Mesenchymal stem cell (in vitro differentiated cells and primary cell): ENCODE results near the gene GKAP1.
A peak's percentile ranks its signal among the peaks of the same experiment; 100 is the strongest.
"Not testable (repeated sequence)": the region's sequence is repeated elsewhere in the genome, so short reads cannot be mapped to it uniquely, and the experiment has no call there.

Source experiments
- DNase-seq: peaks from one replicate; pipeline ENCODE4 v3.0.0-alpha.2; 2013
- H2AFZ ChIP-seq: one replicate; pipeline ENCODE4 v1.6.1; 2013; ENCODE audit warnings: low read depth, mild to moderate bottlenecking, control low read depth, inconsistent platforms, low read length, moderate library complexity
- H2AK5ac ChIP-seq: 2 replicates; pipeline ENCODE4 v1.6.1; 2013; ENCODE audit warnings: low read length, moderate library complexity, mild to moderate bottlenecking, inconsistent platforms; ENCODE audit not compliant: severe bottlenecking
- H2BK120ac ChIP-seq: one replicate; pipeline ENCODE4 v1.6.1; 2013; ENCODE audit warnings: low read depth, mild to moderate bottlenecking, inconsistent platforms, low read length, moderate library complexity
- H2BK12ac ChIP-seq, 2 experiments: one replicate each; pipeline ENCODE4 v1.6.1; 2013; ENCODE audit warnings: inconsistent platforms in 2 of 2, low read length in 2 of 2, mild to moderate bottlenecking in 2 of 2, moderate library complexity in 2 of 2, control low read depth in 1 of 2
- H2BK15ac ChIP-seq: one replicate; pipeline ENCODE4 v1.6.1; 2013; ENCODE audit warnings: mild to moderate bottlenecking, low read depth, inconsistent platforms; ENCODE audit not compliant: poor library complexity, severe bottlenecking
- H2BK5ac ChIP-seq: 2 replicates; pipeline ENCODE4 v1.6.1; 2013; ENCODE audit warnings: low read depth, mild to moderate bottlenecking, low read length, control low read depth, inconsistent platforms; ENCODE audit not compliant: poor library complexity, severe bottlenecking
- H3K14ac ChIP-seq, 2 experiments: one replicate each; pipeline ENCODE4 v1.6.1; 2013; ENCODE audit warnings: inconsistent platforms in 2 of 2, low read length in 2 of 2, control low read depth in 1 of 2, mild to moderate bottlenecking in 1 of 2, moderate library complexity in 1 of 2
- H3K18ac ChIP-seq, 2 experiments: one replicate each; pipeline ENCODE4 v1.6.1; 2013; ENCODE audit warnings: inconsistent platforms in 2 of 2, low read length in 2 of 2, control low read depth in 1 of 2, low read depth in 1 of 2, mild to moderate bottlenecking in 1 of 2
- H3K23ac ChIP-seq, 2 experiments: one replicate each; pipeline ENCODE4 v1.6.1; 2013; ENCODE audit warnings: inconsistent platforms in 2 of 2, low read length in 2 of 2, mild to moderate bottlenecking in 2 of 2, moderate library complexity in 2 of 2, control low read depth in 1 of 2
- H3K27ac ChIP-seq: 2 replicates; pipeline ENCODE4 v1.5.1; 2013; ENCODE audit warnings: mild to moderate bottlenecking, moderate library complexity, low read length, control low read depth, inconsistent platforms; ENCODE audit not compliant: poor library complexity, severe bottlenecking
- H3K27me3 ChIP-seq, 2 experiments: 2 replicates each; pipeline versions ENCODE4 v1.6.1 to v1.7.0; 2013; ENCODE audit warnings: low read length in 2 of 2, mild to moderate bottlenecking in 2 of 2, moderate library complexity in 2 of 2, control low read depth in 1 of 2, inconsistent platforms in 1 of 2; ENCODE audit not compliant: control insufficient read depth in 1 of 2, insufficient read depth in 1 of 2
- H3K36me3 ChIP-seq, 2 experiments: 2 replicates each; pipeline versions ENCODE4 v1.6.1 to v1.7.0; 2013; ENCODE audit warnings: low read length in 2 of 2, control low read depth in 1 of 2, inconsistent platforms in 1 of 2, low read depth in 1 of 2, mild to moderate bottlenecking in 1 of 2; ENCODE audit not compliant: insufficient read depth in 2 of 2, control insufficient read depth in 1 of 2
- H3K4ac ChIP-seq, 2 experiments: one replicate each; pipeline ENCODE4 v1.6.1; 2013; ENCODE audit warnings: inconsistent platforms in 2 of 2, low read length in 2 of 2, mild to moderate bottlenecking in 2 of 2, moderate library complexity in 2 of 2, control low read depth in 1 of 2, low read depth in 1 of 2
- H3K4me1 ChIP-seq: 2 replicates; pipeline ENCODE4 v1.6.1; 2013; ENCODE audit warnings: low read depth, low read length, control low read depth; ENCODE audit not compliant: control insufficient read depth, insufficient read depth
- H3K4me2 ChIP-seq: 2 replicates; pipeline ENCODE4 v1.6.1; 2013; ENCODE audit warnings: low read length, mild to moderate bottlenecking, inconsistent platforms; ENCODE audit not compliant: poor library complexity, severe bottlenecking
- H3K4me3 ChIP-seq, 2 experiments: 2 replicates each; pipeline versions ENCODE4 v1.5.1 to v1.7.0; 2013; ENCODE audit warnings: low read length in 2 of 2, mild to moderate bottlenecking in 2 of 2, control low read depth in 1 of 2, low read depth in 1 of 2; ENCODE audit not compliant: insufficient read depth in 1 of 2
- H3K79me1 ChIP-seq: replicated peaks from 2 replicates; pipeline ENCODE4 v1.6.1; 2013; ENCODE audit warnings: mild to moderate bottlenecking, control low read depth, low read length, inconsistent platforms; ENCODE audit not compliant: poor library complexity, severe bottlenecking
- H3K9ac ChIP-seq: 2 replicates; pipeline ENCODE4 v1.7.0; 2013; ENCODE audit warnings: mild to moderate bottlenecking, low read length, moderate library complexity
- H3K9me3 ChIP-seq: 2 replicates; pipeline ENCODE4 v1.7.0; 2013; ENCODE audit warnings: mild to moderate bottlenecking, low read length; ENCODE audit not compliant: control insufficient read depth
- H4K8ac ChIP-seq: one replicate; pipeline ENCODE4 v1.6.1; 2013; ENCODE audit warnings: inconsistent platforms, mild to moderate bottlenecking, low read length, moderate library complexity
- H4K91ac ChIP-seq: one replicate; pipeline ENCODE4 v1.6.1; 2013; ENCODE audit warnings: mild to moderate bottlenecking, low read length, inconsistent platforms
- WGBS: methylation state at CpG from one replicate; pipeline ENCODE4 v1.1.7; 2013; ENCODE audit warnings: mixed read lengths; 5-methylcytosine and 5-hydroxymethylcytosine counted together

The GKAP1 gene

DNA sequence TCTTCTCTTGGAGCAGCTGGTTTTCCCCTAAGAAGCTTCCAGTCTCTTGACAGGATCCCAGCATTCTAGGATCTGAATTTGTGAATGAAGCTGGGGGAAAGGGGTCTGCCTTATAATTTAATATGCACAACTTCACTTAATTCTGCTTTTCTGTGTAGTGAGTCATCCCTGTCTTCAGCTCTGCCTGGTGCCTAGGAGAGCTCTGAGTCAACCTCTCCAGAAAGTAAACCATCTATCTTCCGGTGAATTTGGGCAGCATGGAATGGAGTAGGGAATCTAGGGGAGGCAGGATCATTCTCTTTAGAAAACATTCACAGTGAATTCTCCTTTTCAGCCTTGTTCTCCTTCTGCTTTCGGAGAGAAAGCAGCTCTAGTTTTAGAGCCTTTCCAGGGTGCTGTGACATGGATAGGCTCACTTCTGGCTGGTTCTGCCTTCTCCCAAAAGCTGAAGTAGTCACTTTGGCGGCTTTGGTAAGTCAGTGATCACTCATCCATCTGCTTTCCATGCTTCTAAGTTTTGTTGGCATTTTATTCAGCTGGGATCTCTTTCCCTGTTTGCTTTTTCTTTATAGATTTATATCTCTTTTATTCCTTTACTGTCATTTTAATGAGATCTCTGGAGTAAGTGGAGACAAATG lies 7.5 kb upstream of the GKAP1 start:
- H3K4me1 ChIP-seq, H2AFZ ChIP-seq, H3K9ac ChIP-seq, H4K8ac ChIP-seq, H3K27me3 ChIP-seq, H3K36me3 ChIP-seq, H2BK12ac ChIP-seq, H2BK15ac ChIP-seq, H4K91ac ChIP-seq, H2AK5ac ChIP-seq, H3K14ac ChIP-seq, H3K27ac ChIP-seq, H3K9me3 ChIP-seq, H3K4me3 ChIP-seq, H3K79me1 ChIP-seq, H2BK120ac ChIP-seq, H3K23ac ChIP-seq, H3K4me2 ChIP-seq, H2BK5ac ChIP-seq, H3K18ac ChIP-seq, H3K4ac ChIP-seq: not testable (repeated sequence)
- DNase-seq = peak; percentile 55
- 93% methylated on average over 2 of the region's 3 CpGs for WGBS

DNA sequence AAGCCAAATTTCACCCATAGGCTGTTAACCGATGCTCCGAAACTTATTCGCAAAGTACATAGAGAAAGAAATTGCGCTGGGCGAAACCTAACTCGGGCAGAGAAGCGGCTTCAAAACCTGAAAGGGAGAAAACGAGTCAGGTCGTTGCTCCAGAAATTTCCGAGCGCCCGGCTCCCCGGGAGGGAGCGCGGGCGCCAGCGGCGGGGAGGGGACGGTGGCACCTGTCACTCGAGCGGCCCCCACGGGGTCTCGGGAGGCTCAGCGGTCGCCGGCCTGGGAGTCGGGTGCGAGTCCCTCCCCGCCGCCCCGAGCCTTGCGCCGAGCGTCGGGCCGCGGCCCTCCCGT lies 586 bp downstream of the GKAP1 start:
- 2% methylated on average over 19 of the region's 38 CpGs for WGBS
- Histone ChIP-seq H3K4me3 (peak overlapping the region; percentile 72), H3K9ac (peak overlapping the region; percentile 58), H2AFZ (peak overlapping the region; percentile 53), H3K18ac (peak overlapping the region in 1 of 2 experiments; percentile 12), H3K4me2 (peak overlapping the region; percentile 98)
- not testable (repeated sequence) for H2BK15ac ChIP-seq, H3K23ac ChIP-seq, H3K36me3 ChIP-seq, H3K79me1 ChIP-seq, H2BK120ac ChIP-seq, H4K8ac ChIP-seq, H2BK12ac ChIP-seq, H3K14ac ChIP-seq, H3K27me3 ChIP-seq, H2AK5ac ChIP-seq, H3K4me1 ChIP-seq, H3K9me3 ChIP-seq, H4K91ac ChIP-seq, H2BK5ac ChIP-seq, H3K27ac ChIP-seq, H3K4ac ChIP-seq
- peak; percentile 7 for DNase-seq

GRCh38 chr9:83815120-83815519 lies 2.4 kb downstream of the GKAP1 start:
- not testable (repeated sequence) for H3K36me3 ChIP-seq, H3K9ac ChIP-seq, H3K18ac ChIP-seq, H3K4me2 ChIP-seq, H4K8ac ChIP-seq, H4K91ac ChIP-seq, H3K14ac ChIP-seq, H2BK12ac ChIP-seq, H2BK15ac ChIP-seq, H2AFZ ChIP-seq, H3K79me1 ChIP-seq, H3K4ac ChIP-seq, H2BK120ac ChIP-seq, H2BK5ac ChIP-seq, H3K4me3 ChIP-seq, DNase-seq, H2AK5ac ChIP-seq, H3K27me3 ChIP-seq, H3K4me1 ChIP-seq, H3K27ac ChIP-seq, H3K23ac ChIP-seq, H3K9me3 ChIP-seq
- 95% methylated on average over 3 of the region's 4 CpGs for WGBS

- not testable (repeated sequence) for H3K36me3 ChIP-seq, H2BK12ac ChIP-seq, H3K4me2 ChIP-seq, H2BK120ac ChIP-seq, H3K4me3 ChIP-seq, H2BK5ac ChIP-seq, H3K27ac ChIP-seq, DNase-seq, H3K23ac ChIP-seq, H3K9me3 ChIP-seq, H3K4me1 ChIP-seq, H4K8ac ChIP-seq, H3K18ac ChIP-seq, H2AK5ac ChIP-seq, H4K91ac ChIP-seq, H3K9ac ChIP-seq, H3K79me1 ChIP-seq, H3K14ac ChIP-seq, H2BK15ac ChIP-seq, H3K27me3 ChIP-seq, H2AFZ ChIP-seq, H3K4ac ChIP-seq
- 40% methylated on average over 1 of the region's 1 CpG for WGBS
Observed at GRCh38 chr9:83809213-83809612, 8.4 kb downstream of the GKAP1 start.
